Nephron (organoid): Measurements from ENCODE around the gene RAB3D.
A peak's percentile ranks its signal among the peaks of the same experiment; 100 is the strongest.

Experiments used
- H3K27ac Mint-ChIP-seq, 3 experiments: 2 replicates each; pipeline ENCODE4 v1.8.0; 2020; ENCODE audit warnings: mixed read lengths in 3 of 3, mild to moderate bottlenecking in 2 of 3, moderate library complexity in 1 of 3
- H3K27me3 Mint-ChIP-seq: 2 replicates; pipeline ENCODE4 v1.8.0; 2021; ENCODE audit warnings: low read depth, mild to moderate bottlenecking, moderate library complexity, mixed read lengths
- H3K36me3 Mint-ChIP-seq: 2 replicates; pipeline ENCODE4 v1.8.0; 2020; ENCODE audit warnings: low read depth, mixed read lengths
- H3K4me1 Mint-ChIP-seq: 2 replicates; pipeline ENCODE4 v1.8.0; 2020; ENCODE audit warnings: mixed read lengths
- H3K4me3 Mint-ChIP-seq, 3 experiments: 2 replicates each; pipeline ENCODE4 v1.8.0; 2020; ENCODE audit warnings: mild to moderate bottlenecking in 3 of 3, mixed read lengths in 3 of 3, moderate library complexity in 2 of 3
- H3K9me3 Mint-ChIP-seq: 2 replicates; pipeline ENCODE4 v1.8.0; 2020; ENCODE audit warnings: mixed read lengths
- CTCF ChIP-seq, 3 experiments: fragments of 200-600 bp; sonication (generic); IDR thresholded peaks; one replicate each; pipeline ENCODE4 v1.5.0; 2021; ENCODE audit warnings: antibody characterized with exemption in 3 of 3; ENCODE audit not compliant: unreplicated experiment in 3 of 3

RAB3D gene

GRCh38 chr19:11375143-11375948 lies 35.9 kb upstream of the RAB3D start:
- TF ChIP-seq CTCF (IDR thresholded peaks at IDR 0.05; ENCODE audit: unreplicated experiment in 3 of 3): no peak
- peaks cover 4% of the 10 kb centered on the region for H3K36me3 Mint-ChIP-seq
- H3K9me3 Mint-ChIP-seq: no peaks in the 10 kb centered on the region
- no peak overlapping the region for H3K4me3 Mint-ChIP-seq
- no peaks in the 10 kb centered on the region for H3K27me3 Mint-ChIP-seq
- H3K4me1 Mint-ChIP-seq: peaks cover 7% of the 10 kb centered on the region
- no peak overlapping the region for H3K27ac Mint-ChIP-seq

GRCh38 chr19:11374433-11375142 lies 35.1 kb upstream of the RAB3D start, which contains the start of gene SWSAP1:
SWSAP1 (plus strand) TSS chr19:11374666; CDS start chr19:11374681, 15 bp downstream.
- Mint-ChIP-seq H3K4me3 (no peak within 1 kb of the TSS), H3K9me3 (no peaks in the 10 kb centered on the region), H3K27me3 (no peaks in the 10 kb centered on the region), H3K27ac (peak within 1 kb of the TSS in 1 of 3 experiments; percentile 67), H3K36me3 (peaks cover 4% of the 10 kb centered on the region), H3K4me1 (peaks cover 7% of the 10 kb centered on the region)
- TF ChIP-seq CTCF (IDR thresholded peaks at IDR 0.05; ENCODE audit: unreplicated experiment in 3 of 3): no peak

GRCh38 chr19:11373885-11374432 lies 34.5 kb upstream of the RAB3D start:
- peaks cover 4% of the 10 kb centered on the region for H3K36me3 Mint-ChIP-seq
- H3K27ac Mint-ChIP-seq: peak overlapping the region in 1 of 3 experiments; percentile 67
- TF ChIP-seq CTCF (IDR thresholded peaks at IDR 0.05; ENCODE audit: unreplicated experiment in 3 of 3): no peak
- H3K4me1 Mint-ChIP-seq: peaks cover 7% of the 10 kb centered on the region
- no peak overlapping the region for H3K4me3 Mint-ChIP-seq
- no peaks in the 10 kb centered on the region for H3K27me3 Mint-ChIP-seq
- no peaks in the 10 kb centered on the region for H3K9me3 Mint-ChIP-seq

- no peak for TF ChIP-seq CTCF (IDR thresholded peaks at IDR 0.05; ENCODE audit: unreplicated experiment in 3 of 3)
- Mint-ChIP-seq H3K36me3 (peaks cover 4% of the 10 kb centered on the region), H3K27ac (peak overlapping the region in 2 of 3 experiments; percentile 17 to 67), H3K4me1 (peaks cover 7% of the 10 kb centered on the region), H3K9me3 (no peaks in the 10 kb centered on the region), H3K27me3 (no peaks in the 10 kb centered on the region), H3K4me3 (no peak overlapping the region)
Observed at GRCh38 chr19:11373166-11373884, 33.9 kb upstream of the RAB3D start.

- no peak for TF ChIP-seq CTCF (IDR thresholded peaks at IDR 0.05; ENCODE audit: unreplicated experiment in 3 of 3)
- H3K36me3 Mint-ChIP-seq: no peaks in the 10 kb centered on the region
- H3K4me1 Mint-ChIP-seq: no peaks in the 10 kb centered on the region
- no peak overlapping the region for H3K27ac Mint-ChIP-seq
- H3K4me3 Mint-ChIP-seq: no peak overlapping the region
- H3K27me3 Mint-ChIP-seq: no peaks in the 10 kb centered on the region
- no peaks in the 10 kb centered on the region for H3K9me3 Mint-ChIP-seq
Observed at GRCh38 chr19:11370744-11371143, 31.3 kb upstream of the RAB3D start.
